ENCODE results near the gene SUCLG2. TPM values are rescaled to one million over a fixed set of nuclear protein-coding genes. Genes with fewer than 3 reads are reported as not detected.

Gene SUCLG2
- total RNA-seq, 3 donors from 2014 or later (not counting 1 experiment from before 2014, with no cell fraction given): 43.6 to 55.8 (median 49.9) TPM

- TF ChIP-seq CTCF (IDR thresholded peaks at IDR 0.05): no peak
- Mint-ChIP-seq H3K36me3 (peaks cover 9% of the 10 kb centered on the region), H3K27me3 (ENCODE audit: low read depth in 2 of 2) (no peaks in the 10 kb centered on the region), H3K4me3 (no peak overlapping the region), H3K27ac (no peak overlapping the region), H3K4me1 (peaks cover 13 to 15% of the 10 kb centered on the region in 2 donors), H3K9me3 (no peaks in the 10 kb centered on the region)
- intact Hi-C loops (cut with micrococcal nuclease): no loop called here
- H3K36me3 ChIP-seq (ENCODE audit: control insufficient read depth, insufficient read depth, low read length): peaks cover 5% of the 10 kb centered on the region
- H3K4me3 ChIP-seq (ENCODE audit: low read length): no peak overlapping the region
- H3K4me1 ChIP-seq (ENCODE audit: control insufficient read depth, insufficient read depth, low read length): no peaks in the 10 kb centered on the region
- no peak for ATAC-seq
- H3K9me3 ChIP-seq (ENCODE audit: control insufficient read depth, insufficient read depth, low read length): no peaks in the 10 kb centered on the region
- H3K27ac ChIP-seq (ENCODE audit: low read length): no peak overlapping the region
- no peaks in the 10 kb centered on the region for H3K27me3 ChIP-seq (ENCODE audit: control insufficient read depth, insufficient read depth, low read length)
- DNase-seq: no peak
- 97% methylated on average over 3 of the region's 3 CpGs for whole genome bisulfite sequencing (ENCODE audit: insufficient coverage)
These were observed 170.3 kb downstream of the SUCLG2 start for GRCh38 chr3:67484085-67484484.

- no peaks in the 10 kb centered on the region for H3K9me3 ChIP-seq (ENCODE audit: control insufficient read depth, insufficient read depth, low read length)
- no peak overlapping the region for H3K4me3 ChIP-seq (ENCODE audit: low read length)
- H3K4me1 ChIP-seq (ENCODE audit: control insufficient read depth, insufficient read depth, low read length): no peaks in the 10 kb centered on the region
- no peaks in the 10 kb centered on the region for H3K27me3 ChIP-seq (ENCODE audit: control insufficient read depth, insufficient read depth, low read length)
- Mint-ChIP-seq H3K27ac (no peak overlapping the region), H3K27me3 (ENCODE audit: low read depth in 2 of 2) (no peaks in the 10 kb centered on the region), H3K9me3 (no peaks in the 10 kb centered on the region), H3K4me1 (peaks cover 15 to 17% of the 10 kb centered on the region in 2 donors), H3K4me3 (no peak overlapping the region), H3K36me3 (peaks cover 9% of the 10 kb centered on the region)
- no peak for ATAC-seq
- WGBS (ENCODE audit: insufficient coverage): 98% methylated on average over 4 of the region's 4 CpGs
- no peak for DNase-seq
- H3K27ac ChIP-seq (ENCODE audit: low read length): no peak overlapping the region
- intact Hi-C loops (cut with micrococcal nuclease): no loop called here
- peaks cover 4% of the 10 kb centered on the region for H3K36me3 ChIP-seq (ENCODE audit: control insufficient read depth, insufficient read depth, low read length)
- TF ChIP-seq CTCF (IDR thresholded peaks at IDR 0.05): no peak
These were observed 173.3 kb downstream of the SUCLG2 start for GRCh38 chr3:67481126-67481525.

GRCh38 chr3:67478423-67478822, 176.0 kb downstream of the SUCLG2 start:
- TF ChIP-seq CTCF (IDR thresholded peaks at IDR 0.05): no peak
- no peaks in the 10 kb centered on the region for H3K9me3 Mint-ChIP-seq
- intact Hi-C loops (cut with micrococcal nuclease): no loop called here
- H3K27me3 ChIP-seq (ENCODE audit: control insufficient read depth, insufficient read depth, low read length): no peaks in the 10 kb centered on the region
- no peaks in the 10 kb centered on the region for H3K4me1 ChIP-seq (ENCODE audit: control insufficient read depth, insufficient read depth, low read length)
- no peak overlapping the region for H3K4me3 ChIP-seq (ENCODE audit: low read length)
- DNase-seq (no peak), ATAC-seq (no peak)
- H3K36me3 ChIP-seq (ENCODE audit: control insufficient read depth, insufficient read depth, low read length): peaks cover 3% of the 10 kb centered on the region
- no peaks in the 10 kb centered on the region for H3K27me3 Mint-ChIP-seq (ENCODE audit: low read depth in 2 of 2)
- H3K36me3 Mint-ChIP-seq: peaks cover 9% of the 10 kb centered on the region
- no peaks in the 10 kb centered on the region for H3K9me3 ChIP-seq (ENCODE audit: control insufficient read depth, insufficient read depth, low read length)
- no peak overlapping the region for H3K27ac ChIP-seq (ENCODE audit: low read length)
- no peak overlapping the region for H3K27ac Mint-ChIP-seq
- no peak overlapping the region for H3K4me3 Mint-ChIP-seq
- H3K4me1 Mint-ChIP-seq: peaks cover 8 to 10% of the 10 kb centered on the region in 2 donors
- 96% methylated on average over 6 of the region's 7 CpGs for WGBS (ENCODE audit: insufficient coverage)

- Histone ChIP-seq H3K36me3 (ENCODE audit: control insufficient read depth, insufficient read depth, low read length) (no peaks in the 10 kb centered on the region), H3K27ac (ENCODE audit: low read length) (no peak overlapping the region), H3K4me1 (ENCODE audit: control insufficient read depth, insufficient read depth, low read length) (no peaks in the 10 kb centered on the region), H3K9me3 (ENCODE audit: control insufficient read depth, insufficient read depth, low read length) (no peaks in the 10 kb centered on the region), H3K4me3 (ENCODE audit: low read length) (no peak overlapping the region), H3K27me3 (ENCODE audit: control insufficient read depth, insufficient read depth, low read length) (no peaks in the 10 kb centered on the region)
- no peak for ATAC-seq
- H3K4me1 Mint-ChIP-seq: peaks cover 2 to 8% of the 10 kb centered on the region in 2 donors
- TF ChIP-seq CTCF (IDR thresholded peaks at IDR 0.05): no peak
- H3K27me3 Mint-ChIP-seq (ENCODE audit: low read depth in 2 of 2): no peaks in the 10 kb centered on the region
- no peak overlapping the region for H3K4me3 Mint-ChIP-seq
- H3K36me3 Mint-ChIP-seq: no peaks in the 10 kb centered on the region
- WGBS (ENCODE audit: insufficient coverage): 98% methylated on average over 4 of the region's 4 CpGs
- H3K9me3 Mint-ChIP-seq: no peaks in the 10 kb centered on the region
- no peak overlapping the region for H3K27ac Mint-ChIP-seq
- no peak for DNase-seq
- intact Hi-C loops (cut with micrococcal nuclease): no loop called here
These were observed 180.1 kb downstream of the SUCLG2 start for GRCh38 chr3:67474311-67474710.

Data from natural killer cell (primary cell).